Mesenchymal stem cell (in vitro differentiated cells and primary cell): Measurements from ENCODE around the gene THTPA.
A peak's percentile ranks its signal among the peaks of the same experiment; 100 is the strongest.

Source experiments
- DNase-seq: peaks from one replicate; pipeline ENCODE4 v3.0.0-alpha.2; 2013
- H2AFZ ChIP-seq: one replicate; pipeline ENCODE4 v1.6.1; 2013; ENCODE audit warnings: low read depth, mild to moderate bottlenecking, control low read depth, inconsistent platforms, low read length, moderate library complexity
- H2AK5ac ChIP-seq: 2 replicates; pipeline ENCODE4 v1.6.1; 2013; ENCODE audit warnings: low read length, moderate library complexity, mild to moderate bottlenecking, inconsistent platforms; ENCODE audit not compliant: severe bottlenecking
- H2BK120ac ChIP-seq: one replicate; pipeline ENCODE4 v1.6.1; 2013; ENCODE audit warnings: low read depth, mild to moderate bottlenecking, inconsistent platforms, low read length, moderate library complexity
- H2BK12ac ChIP-seq, 2 experiments: one replicate each; pipeline ENCODE4 v1.6.1; 2013; ENCODE audit warnings: inconsistent platforms in 2 of 2, low read length in 2 of 2, mild to moderate bottlenecking in 2 of 2, moderate library complexity in 2 of 2, control low read depth in 1 of 2
- H2BK15ac ChIP-seq: one replicate; pipeline ENCODE4 v1.6.1; 2013; ENCODE audit warnings: mild to moderate bottlenecking, low read depth, inconsistent platforms; ENCODE audit not compliant: poor library complexity, severe bottlenecking
- H2BK5ac ChIP-seq: 2 replicates; pipeline ENCODE4 v1.6.1; 2013; ENCODE audit warnings: low read depth, mild to moderate bottlenecking, low read length, control low read depth, inconsistent platforms; ENCODE audit not compliant: poor library complexity, severe bottlenecking
- H3K14ac ChIP-seq, 2 experiments: one replicate each; pipeline ENCODE4 v1.6.1; 2013; ENCODE audit warnings: inconsistent platforms in 2 of 2, low read length in 2 of 2, control low read depth in 1 of 2, mild to moderate bottlenecking in 1 of 2, moderate library complexity in 1 of 2
- H3K18ac ChIP-seq, 2 experiments: one replicate each; pipeline ENCODE4 v1.6.1; 2013; ENCODE audit warnings: inconsistent platforms in 2 of 2, low read length in 2 of 2, control low read depth in 1 of 2, low read depth in 1 of 2, mild to moderate bottlenecking in 1 of 2
- H3K23ac ChIP-seq, 2 experiments: one replicate each; pipeline ENCODE4 v1.6.1; 2013; ENCODE audit warnings: inconsistent platforms in 2 of 2, low read length in 2 of 2, mild to moderate bottlenecking in 2 of 2, moderate library complexity in 2 of 2, control low read depth in 1 of 2
- H3K27ac ChIP-seq: 2 replicates; pipeline ENCODE4 v1.5.1; 2013; ENCODE audit warnings: mild to moderate bottlenecking, moderate library complexity, low read length, control low read depth, inconsistent platforms; ENCODE audit not compliant: poor library complexity, severe bottlenecking
- H3K27me3 ChIP-seq, 2 experiments: 2 replicates each; pipeline versions ENCODE4 v1.6.1 to v1.7.0; 2013; ENCODE audit warnings: low read length in 2 of 2, mild to moderate bottlenecking in 2 of 2, moderate library complexity in 2 of 2, control low read depth in 1 of 2, inconsistent platforms in 1 of 2; ENCODE audit not compliant: control insufficient read depth in 1 of 2, insufficient read depth in 1 of 2
- H3K36me3 ChIP-seq, 2 experiments: 2 replicates each; pipeline versions ENCODE4 v1.6.1 to v1.7.0; 2013; ENCODE audit warnings: low read length in 2 of 2, control low read depth in 1 of 2, inconsistent platforms in 1 of 2, low read depth in 1 of 2, mild to moderate bottlenecking in 1 of 2; ENCODE audit not compliant: insufficient read depth in 2 of 2, control insufficient read depth in 1 of 2
- H3K4ac ChIP-seq, 2 experiments: one replicate each; pipeline ENCODE4 v1.6.1; 2013; ENCODE audit warnings: inconsistent platforms in 2 of 2, low read length in 2 of 2, mild to moderate bottlenecking in 2 of 2, moderate library complexity in 2 of 2, control low read depth in 1 of 2, low read depth in 1 of 2
- H3K4me1 ChIP-seq: 2 replicates; pipeline ENCODE4 v1.6.1; 2013; ENCODE audit warnings: low read depth, low read length, control low read depth; ENCODE audit not compliant: control insufficient read depth, insufficient read depth
- H3K4me2 ChIP-seq: 2 replicates; pipeline ENCODE4 v1.6.1; 2013; ENCODE audit warnings: low read length, mild to moderate bottlenecking, inconsistent platforms; ENCODE audit not compliant: poor library complexity, severe bottlenecking
- H3K4me3 ChIP-seq, 2 experiments: 2 replicates each; pipeline versions ENCODE4 v1.5.1 to v1.7.0; 2013; ENCODE audit warnings: low read length in 2 of 2, mild to moderate bottlenecking in 2 of 2, control low read depth in 1 of 2, low read depth in 1 of 2; ENCODE audit not compliant: insufficient read depth in 1 of 2
- H3K79me1 ChIP-seq: replicated peaks from 2 replicates; pipeline ENCODE4 v1.6.1; 2013; ENCODE audit warnings: mild to moderate bottlenecking, control low read depth, low read length, inconsistent platforms; ENCODE audit not compliant: poor library complexity, severe bottlenecking
- H3K9ac ChIP-seq: 2 replicates; pipeline ENCODE4 v1.7.0; 2013; ENCODE audit warnings: mild to moderate bottlenecking, low read length, moderate library complexity
- H3K9me3 ChIP-seq: 2 replicates; pipeline ENCODE4 v1.7.0; 2013; ENCODE audit warnings: mild to moderate bottlenecking, low read length; ENCODE audit not compliant: control insufficient read depth
- H4K8ac ChIP-seq: one replicate; pipeline ENCODE4 v1.6.1; 2013; ENCODE audit warnings: inconsistent platforms, mild to moderate bottlenecking, low read length, moderate library complexity
- H4K91ac ChIP-seq: one replicate; pipeline ENCODE4 v1.6.1; 2013; ENCODE audit warnings: mild to moderate bottlenecking, low read length, inconsistent platforms
- WGBS: methylation state at CpG from one replicate; pipeline ENCODE4 v1.1.7; 2013; ENCODE audit warnings: mixed read lengths; 5-methylcytosine and 5-hydroxymethylcytosine counted together

The THTPA gene

DNA sequence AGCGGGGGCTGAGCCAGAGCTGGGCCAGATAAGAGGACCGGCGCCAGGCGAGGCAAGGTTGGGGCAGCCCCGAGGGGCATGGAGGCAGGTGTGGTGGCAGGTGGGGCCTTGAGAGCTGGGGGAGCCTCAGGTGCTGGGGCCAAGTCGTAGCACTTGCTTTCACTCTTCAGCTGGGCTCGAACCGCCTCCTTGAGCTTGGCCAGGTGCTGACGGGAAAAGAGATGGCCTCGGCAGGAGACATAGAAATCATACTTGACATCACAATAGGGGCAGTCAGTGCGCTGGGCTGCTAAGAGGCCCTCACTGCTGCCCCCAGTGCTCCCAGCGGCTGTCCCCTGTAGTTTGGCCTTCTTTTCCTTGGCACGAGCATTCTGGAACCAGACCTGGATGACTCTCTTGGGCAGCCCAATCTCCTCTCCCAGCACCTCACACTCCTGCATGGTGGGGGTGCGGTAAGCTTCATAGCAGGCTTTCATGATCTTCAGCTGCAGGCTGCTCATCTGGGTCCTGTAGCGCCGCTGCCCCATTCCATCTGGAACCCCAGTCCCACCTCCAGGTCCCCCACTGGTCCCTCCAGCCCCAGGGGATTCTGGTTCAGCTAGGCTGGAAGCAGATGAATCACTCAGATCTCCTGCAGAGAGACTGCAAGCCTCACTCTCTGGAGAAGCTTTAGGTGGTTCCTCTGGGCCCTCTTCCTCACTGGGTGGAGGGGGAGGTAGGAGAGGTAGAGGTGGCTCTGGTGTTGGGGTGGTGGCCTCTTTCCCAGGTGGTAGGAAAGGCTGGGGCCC lies 32.6 kb upstream of the THTPA start:
- no peaks in the 10 kb centered on the region for H3K9me3 ChIP-seq
- no peaks in the 10 kb centered on the region for H3K79me1 ChIP-seq
- no peak overlapping the region for H2AFZ ChIP-seq
- no peak overlapping the region for H2BK15ac ChIP-seq
- no peak overlapping the region for H2BK120ac ChIP-seq
- H3K14ac ChIP-seq = no peak overlapping the region
- H2BK5ac ChIP-seq = no peak overlapping the region
- H3K27me3 ChIP-seq = no peaks in the 10 kb centered on the region
- H3K27ac ChIP-seq = no peak overlapping the region
- H3K4me1 ChIP-seq = peaks cover 6% of the 10 kb centered on the region
- H3K4ac ChIP-seq = no peak overlapping the region
- H4K8ac ChIP-seq = no peak overlapping the region
- H4K91ac ChIP-seq = no peak overlapping the region
- DNase-seq = no peak
- WGBS = 87% methylated on average over 16 of the region's 16 CpGs
- no peak overlapping the region for H3K4me2 ChIP-seq
- no peak overlapping the region for H3K18ac ChIP-seq
- H3K23ac ChIP-seq = no peak overlapping the region
- H3K36me3 ChIP-seq = peaks cover 0 to 44% of the 10 kb centered on the region in 2 experiments
- peak overlapping the region in 1 of 2 experiments; percentile 10 for H3K4me3 ChIP-seq
- no peak overlapping the region for H3K9ac ChIP-seq
- H2BK12ac ChIP-seq = no peak overlapping the region
- H2AK5ac ChIP-seq = no peak overlapping the region

DNA sequence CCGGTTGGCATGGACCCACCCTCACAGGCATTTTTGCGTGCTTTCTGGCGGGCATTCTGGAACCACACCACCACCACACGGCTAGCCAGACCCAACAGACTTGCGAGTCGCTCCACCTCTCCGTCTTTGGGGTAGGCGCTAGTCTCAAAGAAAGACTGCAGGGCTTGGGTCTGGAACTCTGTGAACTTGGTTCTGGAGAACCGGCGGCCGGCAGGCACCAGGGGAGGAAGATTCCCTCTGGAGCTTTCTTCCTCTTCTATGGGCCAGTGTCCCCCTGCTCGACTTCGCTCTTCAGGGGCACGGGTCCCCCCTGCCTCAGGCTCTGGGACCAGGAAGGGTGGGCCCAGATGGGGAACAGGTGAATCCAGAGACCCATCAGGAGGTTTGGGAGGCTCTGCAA lies 31.1 kb upstream of the THTPA start:
- Histone ChIP-seq H3K4me1 (peaks cover 2% of the 10 kb centered on the region), H2AK5ac (no peak overlapping the region), H3K36me3 (peaks cover 0 to 49% of the 10 kb centered on the region in 2 experiments), H3K27ac (no peak overlapping the region), H2BK120ac (no peak overlapping the region), H3K9me3 (no peaks in the 10 kb centered on the region), H3K23ac (no peak overlapping the region), H3K79me1 (no peaks in the 10 kb centered on the region), H2BK12ac (no peak overlapping the region), H2BK5ac (no peak overlapping the region), H4K91ac (no peak overlapping the region), H3K14ac (no peak overlapping the region), H2BK15ac (no peak overlapping the region), H2AFZ (no peak overlapping the region), H3K4me2 (no peak overlapping the region), H3K18ac (no peak overlapping the region), H4K8ac (no peak overlapping the region), H3K9ac (no peak overlapping the region), H3K27me3 (no peaks in the 10 kb centered on the region), H3K4ac (no peak overlapping the region), H3K4me3 (no peak overlapping the region)
- 97% methylated on average over 14 of the region's 14 CpGs for WGBS
- no peak for DNase-seq

DNA sequence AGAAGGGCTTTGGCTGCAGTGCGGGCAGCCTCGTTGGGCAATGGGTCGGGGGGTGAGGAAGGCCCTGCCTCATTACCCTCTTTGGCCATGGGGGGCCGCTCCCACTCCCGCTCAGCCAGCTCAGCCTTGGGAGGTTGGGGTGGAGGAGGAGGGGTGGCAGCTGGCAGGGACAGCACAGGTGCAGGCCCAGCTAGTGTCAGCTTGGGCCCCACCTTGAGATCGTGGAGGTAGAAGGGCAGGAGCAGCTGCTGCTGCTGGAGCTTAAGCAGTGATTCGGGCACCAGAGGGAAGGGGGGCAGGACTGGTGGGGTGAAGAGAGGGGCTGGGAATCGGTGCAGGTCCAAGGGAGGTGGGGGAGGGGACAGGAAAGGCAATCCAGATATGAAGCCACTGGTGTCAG lies 30.5 kb upstream of the THTPA start:
- H3K4ac ChIP-seq = no peak overlapping the region
- no peak for DNase-seq
- no peaks in the 10 kb centered on the region for H3K79me1 ChIP-seq
- no peak overlapping the region for H2BK120ac ChIP-seq
- no peak overlapping the region for H3K18ac ChIP-seq
- WGBS = 81% methylated on average over 8 of the region's 8 CpGs
- no peak overlapping the region for H3K9ac ChIP-seq
- peaks cover 0 to 50% of the 10 kb centered on the region in 2 experiments for H3K36me3 ChIP-seq
- H3K23ac ChIP-seq = no peak overlapping the region
- H3K4me3 ChIP-seq = no peak overlapping the region
- H3K14ac ChIP-seq = no peak overlapping the region
- H2BK15ac ChIP-seq = no peak overlapping the region
- H2AK5ac ChIP-seq = no peak overlapping the region
- peaks cover 2% of the 10 kb centered on the region for H3K4me1 ChIP-seq
- H4K91ac ChIP-seq = no peak overlapping the region
- H2BK5ac ChIP-seq = no peak overlapping the region
- H2AFZ ChIP-seq = no peak overlapping the region
- no peaks in the 10 kb centered on the region for H3K9me3 ChIP-seq
- no peak overlapping the region for H3K27ac ChIP-seq
- no peak overlapping the region for H2BK12ac ChIP-seq
- H3K4me2 ChIP-seq = no peak overlapping the region
- H4K8ac ChIP-seq = no peak overlapping the region
- H3K27me3 ChIP-seq = no peaks in the 10 kb centered on the region

DNA sequence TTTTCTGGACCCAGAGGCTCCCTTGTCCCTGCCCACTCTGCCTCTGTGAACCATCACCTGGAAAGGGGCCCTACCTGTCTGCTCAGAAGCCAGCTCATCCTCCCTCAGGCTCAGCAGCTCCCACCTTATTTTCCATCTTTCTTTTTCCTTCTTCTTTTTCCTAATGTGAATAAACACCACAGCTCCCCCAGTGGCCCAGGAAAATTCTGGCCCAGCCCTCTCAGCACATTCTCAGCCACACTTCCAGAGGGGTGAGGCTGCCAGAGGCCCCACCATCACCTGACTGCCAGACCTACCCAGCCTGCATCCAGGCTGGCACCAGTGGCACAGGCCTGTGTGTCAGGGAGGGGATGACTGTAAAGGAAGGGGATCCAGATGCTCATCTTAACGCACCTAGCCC lies 27.5 kb upstream of the THTPA start:
- no peak overlapping the region for H2BK12ac ChIP-seq
- H2BK15ac ChIP-seq = no peak overlapping the region
- WGBS = 100% methylated on average over 1 of the region's 1 CpG
- no peak overlapping the region for H3K4me2 ChIP-seq
- no peaks in the 10 kb centered on the region for H3K79me1 ChIP-seq
- H3K4me1 ChIP-seq = peaks cover 3% of the 10 kb centered on the region
- DNase-seq = no peak
- no peak overlapping the region for H3K23ac ChIP-seq
- H3K4me3 ChIP-seq = no peak overlapping the region
- no peak overlapping the region for H3K9ac ChIP-seq
- no peaks in the 10 kb centered on the region for H3K9me3 ChIP-seq
- H2BK120ac ChIP-seq = no peak overlapping the region
- no peak overlapping the region for H2BK5ac ChIP-seq
- H3K36me3 ChIP-seq = peaks cover 0 to 59% of the 10 kb centered on the region in 2 experiments
- no peak overlapping the region for H2AFZ ChIP-seq
- no peak overlapping the region for H3K27ac ChIP-seq
- no peaks in the 10 kb centered on the region for H3K27me3 ChIP-seq
- peak overlapping the region; percentile 36 for H4K91ac ChIP-seq
- H2AK5ac ChIP-seq = no peak overlapping the region
- no peak overlapping the region for H4K8ac ChIP-seq
- H3K18ac ChIP-seq = no peak overlapping the region
- H3K4ac ChIP-seq = no peak overlapping the region
- no peak overlapping the region for H3K14ac ChIP-seq
